ENCODE results near the gene TMEM141.

DNA sequence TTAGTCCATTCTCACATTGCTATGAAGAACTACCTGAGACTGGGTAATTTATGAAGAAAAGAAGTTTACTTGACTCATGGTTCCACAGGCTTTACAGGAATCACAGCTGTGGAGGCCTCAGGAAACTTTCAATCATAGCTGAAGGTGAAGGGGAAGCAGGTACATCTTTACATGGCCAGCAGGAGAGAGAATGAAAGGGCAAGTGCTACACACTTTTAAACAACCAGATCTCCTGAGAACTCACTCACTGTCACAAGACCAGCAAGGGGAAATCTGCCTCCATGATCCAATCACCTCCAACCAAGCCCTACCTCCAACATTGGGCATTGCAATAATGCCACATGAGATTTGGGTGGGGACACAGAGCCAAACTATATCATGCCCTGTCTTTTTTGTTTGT is 39.3 kb upstream of the TMEM141 start:
- no peak for TF ChIP-seq EZH2 (IDR thresholded peaks at IDR 0.05; ENCODE audit: borderline replicate concordance, low read length)
- TF ChIP-seq, protein P1, sequence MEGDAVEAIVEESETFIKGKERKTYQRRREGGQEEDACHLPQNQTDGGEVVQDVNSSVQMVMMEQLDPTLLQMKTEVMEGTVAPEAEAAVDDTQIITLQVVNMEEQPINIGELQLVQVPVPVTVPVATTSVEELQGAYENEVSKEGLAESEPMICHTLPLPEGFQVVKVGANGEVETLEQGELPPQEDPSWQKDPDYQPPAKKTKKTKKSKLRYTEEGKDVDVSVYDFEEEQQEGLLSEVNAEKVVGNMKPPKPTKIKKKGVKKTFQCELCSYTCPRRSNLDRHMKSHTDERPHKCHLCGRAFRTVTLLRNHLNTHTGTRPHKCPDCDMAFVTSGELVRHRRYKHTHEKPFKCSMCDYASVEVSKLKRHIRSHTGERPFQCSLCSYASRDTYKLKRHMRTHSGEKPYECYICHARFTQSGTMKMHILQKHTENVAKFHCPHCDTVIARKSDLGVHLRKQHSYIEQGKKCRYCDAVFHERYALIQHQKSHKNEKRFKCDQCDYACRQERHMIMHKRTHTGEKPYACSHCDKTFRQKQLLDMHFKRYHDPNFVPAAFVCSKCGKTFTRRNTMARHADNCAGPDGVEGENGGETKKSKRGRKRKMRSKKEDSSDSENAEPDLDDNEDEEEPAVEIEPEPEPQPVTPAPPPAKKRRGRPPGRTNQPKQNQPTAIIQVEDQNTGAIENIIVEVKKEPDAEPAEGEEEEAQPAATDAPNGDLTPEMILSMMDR (IDR thresholded peaks at IDR 0.05; ENCODE audit: low read length), result no peak

All from OCI-LY1 (cell line).